ENCODE results near the gene C17orf107. TPM values are rescaled to one million over a fixed set of nuclear protein-coding genes. Genes with fewer than 3 reads are reported as not detected.
A peak's percentile ranks its signal among the peaks of the same experiment; 100 is the strongest.
"Not testable (repeated sequence)": the region's sequence is repeated elsewhere in the genome, so short reads cannot be mapped to it uniquely, and the experiment has no call there.

C17orf107 gene
- total RNA-seq, 2 donors from 2014 or later = 1.3 to 2.3 TPM

DNA sequence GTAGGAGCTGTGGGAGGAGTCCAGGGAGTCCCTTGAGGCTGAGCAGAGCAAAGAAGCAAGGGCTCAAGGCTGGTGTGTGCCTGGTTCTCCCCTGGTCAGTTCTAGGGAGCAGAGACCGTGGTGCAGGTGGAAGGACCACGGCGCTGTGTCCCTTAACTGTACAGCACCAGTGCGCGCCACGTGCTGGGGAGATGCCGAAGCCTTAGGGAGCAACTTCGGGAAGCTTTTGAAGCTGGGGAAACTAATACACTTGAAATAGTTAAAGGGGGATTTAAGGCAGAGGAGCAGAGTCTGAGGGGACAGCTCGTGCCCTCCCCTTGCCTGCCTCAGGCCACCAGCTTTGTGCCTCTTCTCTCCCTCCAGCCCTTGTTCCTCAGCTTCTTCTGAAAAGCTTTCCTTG is 38.7 kb upstream of the C17orf107 start:
- no peak for ATAC-seq

DNA sequence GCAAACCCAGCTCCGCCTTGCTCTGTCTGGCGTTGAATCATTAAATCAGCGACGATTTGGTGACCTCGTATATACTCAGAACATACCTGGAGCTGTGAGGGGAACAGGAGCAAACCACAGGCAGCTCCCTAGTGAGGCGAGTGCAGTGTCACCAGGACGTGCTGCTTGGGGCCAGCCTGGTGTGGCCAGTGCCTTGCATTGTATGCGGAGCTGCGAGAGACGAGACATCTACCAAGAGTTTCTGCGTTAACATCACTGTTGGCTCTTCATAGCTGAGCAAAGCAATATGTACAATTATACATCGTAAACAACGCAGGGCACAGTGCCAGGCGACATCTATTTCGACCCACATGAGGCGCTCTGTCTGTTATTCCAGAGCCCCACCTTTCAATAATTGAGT is 38.3 kb upstream of the C17orf107 start:
- Mint-ChIP-seq H3K4me3 (no peak overlapping the region), H3K9me3 (no peaks in the 10 kb centered on the region), H3K27me3 (no peaks in the 10 kb centered on the region), H3K27ac (no peak overlapping the region), H3K4me1 (ENCODE audit: low read depth in 2 of 2) (peaks cover 4 to 20% of the 10 kb centered on the region in 2 donors), H3K36me3 (no peaks in the 10 kb centered on the region)
- DNase-seq (ENCODE audit: low spot score) (no peak), ATAC-seq (no peak)

More for the DNA sequence above, 38.7 kb upstream of the C17orf107 start:
- no peaks in the 10 kb centered on the region for H3K27me3 Mint-ChIP-seq
- H3K9me3 Mint-ChIP-seq = no peaks in the 10 kb centered on the region
- no peak overlapping the region for H3K4me3 Mint-ChIP-seq
- no peak for DNase-seq (ENCODE audit: low spot score)
- peaks cover 4 to 20% of the 10 kb centered on the region in 2 donors for H3K4me1 Mint-ChIP-seq (ENCODE audit: low read depth in 2 of 2)
- no peak overlapping the region for H3K27ac Mint-ChIP-seq
- no peaks in the 10 kb centered on the region for H3K36me3 Mint-ChIP-seq

DNA sequence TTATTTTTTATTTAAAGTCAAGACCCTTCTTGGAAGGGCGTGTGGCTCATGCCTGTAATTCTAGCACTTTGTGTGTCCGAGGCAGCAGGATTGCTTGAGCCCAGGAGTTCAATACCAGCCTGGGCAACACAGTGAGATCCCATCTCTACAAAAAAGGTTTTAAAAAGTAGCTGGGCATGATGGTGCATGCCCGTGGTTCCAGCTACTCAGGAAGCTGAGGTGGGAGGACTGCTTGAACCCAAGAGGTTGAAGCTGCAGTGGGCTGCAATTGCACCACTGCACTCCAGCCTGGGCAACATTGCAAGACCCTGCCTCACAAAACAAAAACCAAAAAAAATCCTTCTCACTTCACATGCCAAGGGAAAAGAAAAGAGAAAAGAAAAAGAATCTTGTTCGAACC is 36.6 kb upstream of the C17orf107 start:
- no peak overlapping the region for H3K4me3 Mint-ChIP-seq
- no peak overlapping the region for H3K27ac Mint-ChIP-seq
- no peak for ATAC-seq
- H3K4me1 Mint-ChIP-seq (ENCODE audit: low read depth in 2 of 2) = peaks cover 4 to 12% of the 10 kb centered on the region in 2 donors
- H3K9me3 Mint-ChIP-seq = no peaks in the 10 kb centered on the region
- no peaks in the 10 kb centered on the region for H3K36me3 Mint-ChIP-seq
- DNase-seq (ENCODE audit: low spot score) = no peak
- H3K27me3 Mint-ChIP-seq = no peaks in the 10 kb centered on the region

DNA sequence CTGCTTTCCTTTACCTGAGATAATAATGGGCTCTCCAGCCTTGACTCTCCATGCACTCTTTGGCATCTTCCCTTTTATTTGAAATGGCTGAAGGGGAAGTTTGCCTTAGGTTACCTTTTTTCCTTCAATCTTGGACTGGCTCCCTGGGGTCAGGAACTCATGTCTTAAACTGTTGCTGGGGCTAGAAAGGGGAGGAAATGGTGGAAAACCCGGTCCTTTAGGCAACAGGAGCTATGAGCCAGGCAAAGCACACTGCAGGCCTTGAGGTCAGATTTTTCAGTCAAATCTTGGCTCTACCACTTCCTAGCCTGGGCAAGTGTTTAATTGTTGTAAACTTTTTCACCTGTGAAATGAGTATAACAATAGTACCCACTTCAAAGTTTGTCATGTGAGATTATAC is 36.0 kb upstream of the C17orf107 start:
- no peak overlapping the region for H3K4me3 Mint-ChIP-seq
- peaks cover 4 to 14% of the 10 kb centered on the region in 2 donors for H3K4me1 Mint-ChIP-seq (ENCODE audit: low read depth in 2 of 2)
- H3K27me3 Mint-ChIP-seq = no peaks in the 10 kb centered on the region
- no peaks in the 10 kb centered on the region for H3K9me3 Mint-ChIP-seq
- no peak overlapping the region for H3K27ac Mint-ChIP-seq
- no peaks in the 10 kb centered on the region for H3K36me3 Mint-ChIP-seq
- no peak for ATAC-seq
- no peak for DNase-seq (ENCODE audit: low spot score)

DNA sequence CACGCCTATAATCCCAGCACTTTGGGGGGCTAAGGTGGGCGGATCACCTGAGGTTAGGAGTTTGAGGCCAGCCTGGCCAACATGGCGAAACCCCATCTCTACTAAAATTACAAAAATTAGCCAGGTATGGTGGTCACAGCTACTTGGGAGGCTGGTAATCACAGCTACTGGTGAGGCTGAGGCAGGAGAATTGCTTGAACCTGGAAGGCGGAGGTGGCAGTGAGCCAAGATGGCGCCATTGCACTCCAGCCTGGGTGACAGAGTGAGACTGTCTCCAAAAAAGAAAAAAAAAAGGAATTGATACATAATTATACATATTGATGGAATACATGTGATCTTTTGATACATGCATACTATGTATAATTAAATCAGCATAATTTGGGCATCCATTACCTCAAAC is 31.8 kb upstream of the C17orf107 start:
- not testable (repeated sequence) for ATAC-seq; H3K36me3 Mint-ChIP-seq; H3K4me3 Mint-ChIP-seq; H3K9me3 Mint-ChIP-seq; H3K27me3 Mint-ChIP-seq; H3K4me1 Mint-ChIP-seq (ENCODE audit: low read depth in 2 of 2); H3K27ac Mint-ChIP-seq
- peak; percentile 18 for DNase-seq (ENCODE audit: low spot score)

DNA sequence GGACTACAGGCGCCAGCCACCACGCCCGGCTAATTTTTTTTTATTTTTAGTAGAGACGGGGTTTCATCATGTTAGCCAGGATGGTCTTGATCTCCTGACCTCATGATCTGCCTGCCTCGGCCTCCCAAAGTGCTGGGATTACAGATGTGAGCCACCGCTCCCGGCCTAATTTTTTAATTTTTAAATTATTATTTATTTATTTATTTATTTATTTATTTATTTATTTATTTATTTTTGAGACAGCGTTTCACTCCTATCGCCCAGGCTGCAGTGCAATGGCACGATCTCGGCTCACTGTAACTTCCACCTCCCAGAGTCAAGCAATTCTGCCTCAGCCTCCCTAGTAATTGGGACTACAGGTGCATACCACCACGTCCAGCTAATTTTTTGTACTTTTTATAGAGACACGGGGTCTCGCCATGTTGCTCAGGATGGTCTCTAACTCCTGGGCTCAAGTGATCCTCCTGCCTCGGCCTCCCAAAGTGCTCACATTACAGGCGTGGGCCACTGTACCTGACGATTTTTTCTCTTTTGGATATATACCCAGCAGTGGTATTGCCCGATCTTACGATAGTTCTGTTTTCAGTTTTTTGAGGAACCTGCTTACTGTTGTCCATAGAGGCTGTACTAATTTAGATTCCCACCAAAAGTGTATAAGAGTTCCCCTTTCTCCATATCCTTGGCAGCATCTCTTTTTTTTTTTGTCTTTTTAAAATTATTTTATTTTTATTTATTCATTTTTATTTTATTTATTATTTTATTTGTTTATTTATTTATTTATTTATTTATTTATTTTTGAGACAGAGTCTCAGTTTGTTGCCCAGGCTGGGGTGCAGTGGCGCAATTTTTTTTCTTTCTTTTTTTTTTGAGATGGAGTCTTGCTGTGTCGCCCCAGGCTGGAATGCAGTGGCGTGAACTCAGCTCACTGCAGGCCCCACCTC is 30.0 kb upstream of the C17orf107 start:
- not testable (repeated sequence) for H3K27me3 Mint-ChIP-seq, H3K4me3 Mint-ChIP-seq, H3K9me3 Mint-ChIP-seq, ATAC-seq, H3K36me3 Mint-ChIP-seq, H3K27ac Mint-ChIP-seq
- peaks cover 10 to 11% of the 10 kb centered on the region in 2 donors for H3K4me1 Mint-ChIP-seq (ENCODE audit: low read depth in 2 of 2)
- DNase-seq (ENCODE audit: low spot score) = peak; percentile 26

DNA sequence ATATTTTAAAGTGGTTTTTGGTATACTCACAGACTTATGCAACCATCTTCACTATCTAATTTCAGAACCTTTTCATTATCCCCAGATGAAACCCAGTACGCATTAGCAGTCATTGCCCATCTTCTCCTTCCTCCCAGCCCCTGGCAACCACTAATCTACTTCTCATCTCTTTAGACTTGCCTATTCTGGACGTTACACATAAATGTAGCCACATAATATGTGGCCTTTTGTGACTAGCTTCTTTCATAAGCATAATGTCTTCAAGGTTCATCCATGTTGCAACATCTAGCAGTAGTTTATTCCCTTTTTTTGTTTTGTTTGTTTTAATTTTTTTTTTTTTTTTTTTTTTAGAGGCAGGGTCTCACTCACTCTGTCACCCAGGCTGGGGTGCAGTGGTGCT is 28.5 kb upstream of the C17orf107 start:
- Mint-ChIP-seq H3K9me3 (no peaks in the 10 kb centered on the region), H3K27me3 (no peaks in the 10 kb centered on the region), H3K4me3 (no peak overlapping the region), H3K27ac (no peak overlapping the region), H3K36me3 (no peaks in the 10 kb centered on the region), H3K4me1 (ENCODE audit: low read depth in 2 of 2) (peaks cover 10 to 13% of the 10 kb centered on the region in 2 donors)
- DNase-seq (ENCODE audit: low spot score) = no peak
- ATAC-seq = no peak

DNA sequence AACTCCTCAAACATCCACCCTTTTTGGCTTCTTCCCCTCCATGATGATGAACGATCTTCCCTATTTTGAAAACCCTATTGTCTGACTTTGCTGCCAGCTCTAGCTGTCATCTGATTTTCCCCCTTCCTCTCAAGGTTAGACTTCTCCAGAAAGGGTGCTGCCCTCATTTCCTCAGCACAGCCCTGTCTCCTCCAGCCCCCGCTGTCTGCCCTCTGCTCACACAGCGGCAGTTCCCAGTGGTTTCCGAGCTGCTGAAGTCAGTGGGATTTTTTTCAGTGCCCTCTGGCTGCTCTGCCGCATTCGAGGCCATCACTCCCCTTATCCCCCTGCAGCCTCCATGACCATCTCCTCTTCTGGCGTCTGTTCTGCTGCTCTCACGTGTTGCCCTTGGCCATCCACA is 26.6 kb upstream of the C17orf107 start:
- H3K36me3 Mint-ChIP-seq = no peaks in the 10 kb centered on the region
- peaks cover 10 to 13% of the 10 kb centered on the region in 2 donors for H3K4me1 Mint-ChIP-seq (ENCODE audit: low read depth in 2 of 2)
- H3K27me3 Mint-ChIP-seq = no peaks in the 10 kb centered on the region
- H3K9me3 Mint-ChIP-seq = no peaks in the 10 kb centered on the region
- peak overlapping the region in 1 of 2 donors; percentile 13 for H3K27ac Mint-ChIP-seq
- DNase-seq (ENCODE audit: low spot score) (peak; percentile 22), ATAC-seq (no peak)
- no peak overlapping the region for H3K4me3 Mint-ChIP-seq

DNA sequence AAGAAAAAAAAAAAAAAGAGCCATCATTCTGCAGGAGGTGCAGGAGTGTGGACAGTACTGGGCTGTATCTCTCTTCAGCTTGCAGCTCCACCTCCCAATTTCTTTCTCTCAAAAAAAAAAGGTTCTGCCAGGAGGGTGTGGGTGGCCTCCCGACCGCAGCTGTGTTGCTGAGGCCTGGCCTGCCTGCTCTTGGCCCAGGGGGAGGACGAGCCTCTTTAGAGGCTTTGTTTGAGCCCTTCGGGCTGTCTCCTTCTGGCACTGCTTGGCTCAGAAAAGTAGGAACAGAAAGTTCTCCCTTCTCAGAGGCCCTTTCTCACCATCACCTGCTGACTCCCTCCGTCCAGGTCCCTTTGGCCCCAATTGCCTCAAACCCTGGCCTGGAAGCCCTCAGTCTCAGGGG is 22.2 kb upstream of the C17orf107 start:
- Mint-ChIP-seq H3K4me3 (no peak overlapping the region), H3K36me3 (no peaks in the 10 kb centered on the region), H3K9me3 (no peaks in the 10 kb centered on the region), H3K27ac (no peak overlapping the region), H3K27me3 (no peaks in the 10 kb centered on the region), H3K4me1 (ENCODE audit: low read depth in 2 of 2) (peaks cover 12 to 13% of the 10 kb centered on the region in 2 donors)
- ATAC-seq = no peak
- no peak for DNase-seq (ENCODE audit: low spot score)

DNA sequence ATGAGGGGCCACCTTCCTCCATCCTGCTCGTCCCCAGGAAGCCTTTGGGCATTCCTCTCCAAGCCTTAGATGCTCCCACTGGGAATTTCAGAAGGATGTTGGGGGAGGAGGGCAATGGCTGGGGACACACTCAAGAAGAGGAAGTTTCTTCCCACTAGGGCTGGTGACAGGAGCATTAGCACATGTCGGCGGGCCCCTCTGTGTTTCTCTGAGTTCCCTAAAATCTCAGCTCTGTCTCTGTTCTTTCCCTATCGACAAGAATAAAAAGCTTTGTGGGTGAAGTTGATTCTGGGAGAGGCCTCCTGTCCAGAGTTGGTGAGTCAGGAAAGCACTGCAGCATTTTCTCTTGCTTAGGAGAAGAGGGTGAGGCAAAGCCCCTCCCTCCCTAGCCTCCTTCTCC is 19.7 kb upstream of the C17orf107 start:
- Mint-ChIP-seq H3K27ac (no peak overlapping the region), H3K4me1 (ENCODE audit: low read depth in 2 of 2) (peaks cover 0 to 10% of the 10 kb centered on the region in 2 donors), H3K4me3 (no peak overlapping the region), H3K27me3 (no peaks in the 10 kb centered on the region), H3K9me3 (no peaks in the 10 kb centered on the region), H3K36me3 (no peaks in the 10 kb centered on the region)
- ATAC-seq (no peak), DNase-seq (ENCODE audit: low spot score) (no peak)

DNA sequence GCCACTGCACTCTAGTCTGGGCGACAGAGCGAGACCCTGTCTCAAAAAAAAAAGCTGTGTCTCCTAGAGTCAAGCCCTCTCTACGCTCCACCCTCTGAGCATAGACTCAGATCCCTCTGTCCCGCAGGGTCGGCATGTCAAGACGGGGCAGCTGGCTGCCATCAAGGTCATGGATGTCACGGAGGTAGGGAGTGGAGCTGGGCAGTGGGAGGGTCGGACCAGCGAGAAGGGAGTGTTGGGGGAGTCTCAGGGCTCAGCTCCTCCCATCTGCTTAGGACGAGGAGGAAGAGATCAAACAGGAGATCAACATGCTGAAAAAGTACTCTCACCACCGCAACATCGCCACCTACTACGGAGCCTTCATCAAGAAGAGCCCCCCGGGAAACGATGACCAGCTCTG is 18.5 kb upstream of the C17orf107 start:
- ATAC-seq (no peak), DNase-seq (ENCODE audit: low spot score) (no peak)
- no peaks in the 10 kb centered on the region for H3K36me3 Mint-ChIP-seq
- H3K9me3 Mint-ChIP-seq = no peaks in the 10 kb centered on the region
- no peaks in the 10 kb centered on the region for H3K27me3 Mint-ChIP-seq
- H3K4me1 Mint-ChIP-seq (ENCODE audit: low read depth in 2 of 2) = peaks cover 0 to 15% of the 10 kb centered on the region in 2 donors
- H3K4me3 Mint-ChIP-seq = no peak overlapping the region
- no peak overlapping the region for H3K27ac Mint-ChIP-seq

DNA sequence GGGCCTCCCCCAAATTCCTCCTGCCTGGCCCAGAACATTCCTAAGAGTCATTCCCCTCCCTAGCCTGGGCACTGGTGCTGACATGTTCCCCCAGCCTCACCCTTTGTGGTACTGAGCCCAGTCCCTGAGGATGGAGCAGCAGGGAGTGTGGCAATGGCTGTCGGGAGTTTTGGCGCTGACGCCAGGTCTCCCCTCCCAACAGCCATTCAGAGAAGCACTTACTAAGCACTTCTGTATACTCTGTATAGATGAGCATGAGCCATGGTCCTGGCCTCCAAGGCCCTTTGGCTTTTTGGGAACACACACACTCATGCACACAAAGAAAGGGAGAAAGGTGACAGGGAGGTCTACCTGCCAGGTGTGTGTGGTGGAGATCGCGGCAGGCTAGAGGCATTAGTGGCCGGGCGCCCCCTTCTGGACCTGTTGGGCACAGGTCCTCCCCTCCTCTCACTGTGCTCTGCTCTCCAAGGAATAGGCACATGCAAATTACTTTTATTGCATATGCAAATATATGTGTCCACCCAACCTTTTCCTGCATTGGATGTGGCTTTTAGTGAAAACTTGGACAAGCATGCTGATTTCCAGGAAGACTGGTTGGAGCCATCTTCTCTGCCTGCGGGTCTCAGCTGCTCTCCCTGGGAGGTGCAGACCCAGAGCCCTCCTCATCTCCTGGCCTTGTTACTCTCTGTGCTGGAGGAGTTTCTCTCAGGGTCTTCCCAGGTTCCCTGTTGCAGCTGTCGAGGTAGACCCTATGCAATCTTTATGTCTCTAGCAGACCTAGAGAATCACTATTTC is 17.4 kb upstream of the C17orf107 start:
- Mint-ChIP-seq H3K27ac (no peak overlapping the region), H3K9me3 (no peaks in the 10 kb centered on the region), H3K27me3 (no peaks in the 10 kb centered on the region), H3K4me1 (ENCODE audit: low read depth in 2 of 2) (peaks cover 0 to 15% of the 10 kb centered on the region in 2 donors), H3K36me3 (no peaks in the 10 kb centered on the region), H3K4me3 (no peak overlapping the region)
- ATAC-seq (peak; percentile 70 to 79), DNase-seq (ENCODE audit: low spot score) (no peak)

DNA sequence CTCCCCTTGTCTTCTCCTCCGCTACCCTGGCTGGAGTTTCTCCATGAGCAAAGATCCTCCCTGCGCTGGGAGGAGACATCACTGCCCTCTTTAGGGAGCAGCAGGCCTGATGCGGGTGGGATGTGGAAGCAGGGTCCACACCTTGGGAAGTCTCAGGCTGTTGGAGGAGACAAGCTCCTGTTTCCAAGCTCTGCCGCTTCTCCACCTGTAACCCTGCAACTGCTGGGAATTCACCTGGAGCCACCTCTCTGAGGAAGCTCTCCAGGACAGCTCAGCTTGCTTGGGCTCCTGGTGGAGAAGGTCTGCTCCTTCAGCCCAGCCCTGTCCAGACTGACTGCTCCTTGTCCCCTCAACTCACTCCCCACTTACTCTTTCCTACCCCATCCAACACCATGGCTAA is 14.8 kb upstream of the C17orf107 start:
- H3K9me3 Mint-ChIP-seq = no peaks in the 10 kb centered on the region
- H3K27me3 Mint-ChIP-seq = no peaks in the 10 kb centered on the region
- H3K4me3 Mint-ChIP-seq = no peak overlapping the region
- no peaks in the 10 kb centered on the region for H3K36me3 Mint-ChIP-seq
- H3K4me1 Mint-ChIP-seq (ENCODE audit: low read depth in 2 of 2) = peaks cover 0 to 15% of the 10 kb centered on the region in 2 donors
- no peak for DNase-seq (ENCODE audit: low spot score)
- no peak for ATAC-seq
- no peak overlapping the region for H3K27ac Mint-ChIP-seq

DNA sequence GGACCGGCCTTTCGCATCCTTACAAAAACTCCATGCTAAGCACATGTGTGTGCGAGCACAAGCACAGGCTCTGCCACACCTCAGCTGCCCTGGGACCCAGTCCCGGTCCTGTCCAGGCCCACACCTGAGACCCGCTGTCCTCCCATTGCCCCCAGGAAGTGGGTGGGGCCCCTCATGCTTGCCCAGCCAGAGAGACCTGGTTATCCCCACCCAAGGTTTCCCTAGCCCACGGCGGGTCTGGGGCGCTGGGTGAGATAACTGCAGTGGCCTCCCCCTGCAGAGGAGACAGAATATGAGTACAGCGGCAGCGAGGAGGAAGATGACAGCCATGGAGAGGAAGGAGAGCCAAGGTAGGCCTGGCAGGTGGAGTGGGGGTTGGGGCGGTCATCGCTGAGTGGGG is 12.5 kb upstream of the C17orf107 start:
- H3K4me3 Mint-ChIP-seq = no peak overlapping the region
- DNase-seq (ENCODE audit: low spot score) (no peak), ATAC-seq (no peak)
- H3K36me3 Mint-ChIP-seq = no peaks in the 10 kb centered on the region
- no peak overlapping the region for H3K27ac Mint-ChIP-seq
- H3K27me3 Mint-ChIP-seq = no peaks in the 10 kb centered on the region
- H3K9me3 Mint-ChIP-seq = no peaks in the 10 kb centered on the region
- H3K4me1 Mint-ChIP-seq (ENCODE audit: low read depth in 2 of 2) = peaks cover 0 to 13% of the 10 kb centered on the region in 2 donors
